Activated CD8-positive, alpha-beta T cell treated with anti-CD3 and anti-CD28 coated beads for 36 hours (primary cell): Measurements from ENCODE around the gene PSMA3. TPM values are rescaled to one million over a fixed set of nuclear protein-coding genes. Genes with fewer than 3 reads are reported as not detected.

Experiments used
- ATAC-seq: fragments of 200-7000 bp; cut with Tn5 transposase; one replicate; pipeline ENCODE4 v1.10.0; 2021; ENCODE audit warnings: mild to moderate bottlenecking, moderate library complexity
- CTCF ChIA-PET: fragments of 350-600 bp; sonication (Branson Sonifier 250); formaldehyde crosslinking; loops from one replicate; lab custom pipeline; 2021; ENCODE audit warnings: antibody characterized with exemption; lab: Charles Lee
- POLR2A ChIA-PET: fragments of 350-600 bp; sonication (Branson Sonifier 250); formaldehyde crosslinking; loops from one replicate; lab custom pipeline; 2021; ENCODE audit warnings: antibody characterized with exemption; lab: Charles Lee
- DNase-seq: peaks from one replicate; pipeline ENCODE4 v3.0.0-alpha.2; 2020
- H3K27ac Mint-ChIP-seq: one replicate; pipeline ENCODE4 v1.8.0; 2021; ENCODE audit warnings: mild to moderate bottlenecking, mixed read lengths
- H3K27me3 Mint-ChIP-seq: one replicate; pipeline ENCODE4 v1.8.0; 2021; ENCODE audit warnings: mixed read lengths
- H3K36me3 Mint-ChIP-seq: one replicate; pipeline ENCODE4 v1.8.0; 2021; ENCODE audit warnings: low read depth, mixed read lengths
- H3K4me1 Mint-ChIP-seq: one replicate; pipeline ENCODE4 v1.8.0; 2021; ENCODE audit warnings: low read depth, mixed read lengths
- H3K4me3 Mint-ChIP-seq: one replicate; pipeline ENCODE4 v1.8.0; 2021; ENCODE audit warnings: mild to moderate bottlenecking, moderate library complexity, mixed read lengths
- H3K9me3 Mint-ChIP-seq: one replicate; pipeline ENCODE4 v1.8.0; 2021; ENCODE audit warnings: mixed read lengths
- CTCF ChIP-seq: fragments of 200-600 bp; IDR thresholded peaks from one replicate; pipeline ENCODE4 v1.8.0; 2022; ENCODE audit warnings: antibody characterized with exemption, mild to moderate bottlenecking
- intact Hi-C: fragments of 100-400 bp; cut with micrococcal nuclease; formaldehyde crosslinking; loops from one replicate; pipeline ENCODE4 v1.10.0; 2022
- total RNA-seq, 2 experiments: library from RNA; stranded (reverse); gene quantifications; one replicate each; pipeline ENCODE4 v1.2.3, GENCODE V29; 2021

Gene PSMA3
- total RNA-seq, 2 experiments from 2014 or later = 378 to 401 TPM

- CTCF ChIA-PET = no interaction called here
- Mint-ChIP-seq H3K27me3 (no peaks in the 10 kb centered on the region), H3K36me3 (peaks cover 22% of the 10 kb centered on the region), H3K4me3 (no peak overlapping the region), H3K9me3 (no peaks in the 10 kb centered on the region), H3K4me1 (peaks cover 18% of the 10 kb centered on the region), H3K27ac (no peak overlapping the region)
- no peak for TF ChIP-seq CTCF
- intact Hi-C loops = no loop called here
- POLR2A ChIA-PET = no interaction called here
- ATAC-seq (no peak), DNase-seq (no peak)
These were observed 56.8 kb downstream of the PSMA3 start for GRCh38 chr14:58301416-58301815.

- CTCF ChIA-PET = no interaction called here
- Mint-ChIP-seq H3K4me1 (peaks cover 12% of the 10 kb centered on the region), H3K36me3 (peaks cover 22% of the 10 kb centered on the region), H3K27ac (no peak overlapping the region), H3K9me3 (no peaks in the 10 kb centered on the region), H3K27me3 (no peaks in the 10 kb centered on the region), H3K4me3 (no peak overlapping the region)
- no peak for ATAC-seq
- POLR2A ChIA-PET = interaction anchor here (1.1 kb wide), 1 partner anchor 33 kb away, joined by 3 read pairs; no protein-coding TSS in a partner anchor
- no peak for TF ChIP-seq CTCF
- DNase-seq = no peak
- intact Hi-C loops = no loop called here
These were observed 61.1 kb downstream of the PSMA3 start for GRCh38 chr14:58305730-58306129.

GRCh38 chr14:58307597-58308316 lies 63.1 kb downstream of the PSMA3 start:
- POLR2A ChIA-PET = interaction anchor here (0.6 to 3.0 kb wide), 2 partner anchors 10 to 133 kb away, joined by 3 to 7 read pairs; partner anchors contain the start of gene ARID4A
- CTCF ChIA-PET = interaction anchor here (1.0 to 1.9 kb wide), 2 partner anchors 9 to 19 kb away, joined by 4 to 5 read pairs; no protein-coding TSS in a partner anchor
- Mint-ChIP-seq H3K36me3 (peaks cover 15% of the 10 kb centered on the region), H3K27me3 (no peaks in the 10 kb centered on the region), H3K4me3 (no peak overlapping the region), H3K9me3 (no peaks in the 10 kb centered on the region), H3K4me1 (peaks cover 8% of the 10 kb centered on the region), H3K27ac (no peak overlapping the region)
- intact Hi-C loops = no loop called here
- no peak for TF ChIP-seq CTCF
- no peak for DNase-seq
- ATAC-seq = no peak

- Mint-ChIP-seq H3K9me3 (no peaks in the 10 kb centered on the region), H3K27me3 (no peaks in the 10 kb centered on the region), H3K4me1 (peaks cover 4% of the 10 kb centered on the region), H3K4me3 (no peak overlapping the region), H3K36me3 (peaks cover 10% of the 10 kb centered on the region), H3K27ac (no peak overlapping the region)
- intact Hi-C loops = no loop called here
- DNase-seq (no peak), ATAC-seq (no peak)
- no peak for TF ChIP-seq CTCF
- ChIA-PET POLR2A (interaction anchor here (3.0 kb wide), 1 partner anchor 11 kb away, joined by 7 read pairs; the partner anchor contains the start of gene ARID4A), CTCF (no interaction called here)
These were observed 64.4 kb downstream of the PSMA3 start for GRCh38 chr14:58309086-58309485.

- intact Hi-C loops = no loop called here
- Mint-ChIP-seq H3K36me3 (peaks cover 11% of the 10 kb centered on the region), H3K4me3 (no peak overlapping the region), H3K4me1 (peaks cover 2% of the 10 kb centered on the region), H3K27ac (no peak overlapping the region), H3K27me3 (no peaks in the 10 kb centered on the region), H3K9me3 (no peaks in the 10 kb centered on the region)
- DNase-seq = no peak
- CTCF ChIA-PET = no interaction called here
- POLR2A ChIA-PET = interaction anchor here (1.1 to 1.6 kb wide), 2 partner anchors 14 to 15 kb away, joined by 4 to 7 read pairs; partner anchors contain the start of gene ARID4A
- TF ChIP-seq CTCF = no peak
- ATAC-seq = no peak
These were observed 69.1 kb downstream of the PSMA3 start for GRCh38 chr14:58313699-58314098.
